ENCODE results near the gene KANSL1L.
"Not testable (repeated sequence)": the region's sequence is repeated elsewhere in the genome, so short reads cannot be mapped to it uniquely, and the experiment has no call there.

The KANSL1L gene

DNA sequence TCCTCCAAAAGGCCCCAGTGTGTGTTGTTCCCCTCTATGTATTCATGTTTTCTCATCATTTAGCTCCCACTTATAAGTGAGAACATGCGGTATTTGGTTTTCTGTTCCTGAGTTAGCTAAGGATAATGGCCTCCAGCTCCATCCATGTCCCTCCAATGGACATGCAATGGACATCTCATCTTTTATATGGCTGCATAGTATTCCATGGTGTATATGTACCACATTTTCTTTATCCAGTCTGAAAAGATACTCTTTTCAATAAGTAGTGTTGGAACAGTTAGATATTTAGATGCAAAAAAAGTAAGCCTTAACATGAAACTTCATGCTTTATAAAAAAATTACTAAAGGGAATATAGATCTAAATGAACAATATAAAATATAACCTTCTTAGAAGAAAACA is 5.9 kb upstream of the KANSL1L start:
- not testable (repeated sequence) for DNase-seq (ENCODE audit: low spot score)

DNA sequence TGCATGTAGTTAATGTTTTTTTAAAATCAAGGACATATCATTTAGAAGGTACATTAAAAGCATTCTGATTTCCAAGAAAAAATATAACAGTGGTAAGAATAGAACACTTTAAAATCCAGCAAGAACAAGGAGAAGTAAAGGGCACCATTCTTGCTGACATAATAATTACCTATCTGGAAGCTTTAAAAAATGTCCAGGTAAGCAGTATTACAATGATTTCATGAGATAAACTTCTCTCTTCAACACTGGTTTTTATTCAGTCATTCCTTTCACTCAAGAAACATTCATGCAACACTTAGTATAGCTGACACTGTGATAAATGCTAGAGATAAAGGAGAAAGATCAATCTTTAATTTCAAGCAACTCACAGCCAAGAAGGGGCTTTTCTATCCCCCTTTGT is 2.9 kb upstream of the KANSL1L start:
- no peak for DNase-seq (ENCODE audit: low spot score)

DNA sequence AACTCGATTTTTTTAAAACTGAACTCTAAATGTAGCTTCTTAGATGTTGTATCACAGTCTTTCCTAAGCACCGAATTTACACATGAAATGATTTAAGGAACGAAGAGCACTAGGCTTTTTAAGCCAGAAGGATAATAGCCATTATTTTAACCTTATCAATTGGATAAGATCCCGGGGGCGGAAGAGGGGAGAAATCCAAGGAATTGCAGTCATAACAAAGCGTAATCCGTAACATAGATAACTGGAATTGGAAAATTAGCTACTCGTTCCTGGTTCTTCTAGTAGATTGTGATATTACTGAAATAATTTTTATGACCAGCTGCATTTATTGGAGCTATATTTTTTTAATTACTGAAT is 988 bp upstream of the KANSL1L start:
- peak; percentile 9 for DNase-seq (ENCODE audit: low spot score)

DNA sequence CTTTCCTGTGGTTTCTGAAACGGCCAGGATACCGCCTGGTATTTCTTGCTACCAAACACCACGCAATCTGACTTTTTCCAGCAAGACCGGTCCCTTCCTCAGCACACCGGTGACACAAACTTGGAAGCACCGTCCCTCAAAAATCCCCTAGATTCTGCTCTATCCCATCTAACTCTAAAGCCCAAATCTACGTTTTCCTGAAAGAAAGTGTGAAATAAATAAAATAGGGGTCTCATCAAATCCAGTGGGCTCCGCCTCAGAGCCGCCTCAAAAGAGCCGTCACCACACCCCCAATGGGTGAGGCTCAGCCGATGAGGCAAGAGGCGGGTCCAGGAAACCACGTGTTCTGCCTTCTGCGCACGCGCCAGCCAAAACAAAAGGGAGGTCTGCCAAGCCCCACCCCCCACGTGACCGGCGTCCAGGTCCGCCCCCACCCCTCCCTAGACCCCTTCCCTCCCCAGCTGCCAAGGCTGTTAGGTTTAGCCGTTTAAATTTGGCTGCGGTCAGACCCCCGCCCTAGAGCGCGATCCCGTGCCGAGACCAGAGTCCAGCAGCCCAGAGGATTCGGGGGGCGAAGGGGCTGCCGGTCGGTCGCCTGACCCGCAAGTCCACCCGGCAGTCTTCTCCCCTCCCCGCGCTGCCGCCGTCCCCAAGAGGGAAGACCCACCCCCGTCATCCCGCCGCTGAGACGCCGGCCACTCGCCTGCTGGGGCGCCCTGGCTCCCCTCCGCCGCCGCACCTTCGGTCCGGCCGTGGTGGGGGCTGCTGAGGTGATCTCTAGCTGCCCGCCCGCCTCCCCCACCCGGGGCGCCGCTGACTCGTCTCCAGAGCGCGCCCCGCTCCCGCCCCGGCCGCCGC is 534 bp downstream of the KANSL1L start:
- DNase-seq (ENCODE audit: low spot score), result peak; percentile 89

DNA sequence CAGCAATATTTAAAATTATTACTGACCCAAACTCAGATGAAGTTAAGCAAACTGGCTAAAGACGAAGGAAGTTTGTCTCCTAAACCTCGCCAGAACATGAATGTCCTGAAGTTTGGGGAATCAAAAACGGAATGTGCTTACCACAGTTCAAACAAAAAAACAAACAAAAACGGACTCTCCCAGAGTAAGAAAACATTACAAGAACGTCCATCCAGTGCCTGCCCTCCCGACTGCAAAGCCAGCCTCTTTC is 1.1 kb downstream of the KANSL1L start:
- DNase-seq (ENCODE audit: low spot score), result no peak

DNA sequence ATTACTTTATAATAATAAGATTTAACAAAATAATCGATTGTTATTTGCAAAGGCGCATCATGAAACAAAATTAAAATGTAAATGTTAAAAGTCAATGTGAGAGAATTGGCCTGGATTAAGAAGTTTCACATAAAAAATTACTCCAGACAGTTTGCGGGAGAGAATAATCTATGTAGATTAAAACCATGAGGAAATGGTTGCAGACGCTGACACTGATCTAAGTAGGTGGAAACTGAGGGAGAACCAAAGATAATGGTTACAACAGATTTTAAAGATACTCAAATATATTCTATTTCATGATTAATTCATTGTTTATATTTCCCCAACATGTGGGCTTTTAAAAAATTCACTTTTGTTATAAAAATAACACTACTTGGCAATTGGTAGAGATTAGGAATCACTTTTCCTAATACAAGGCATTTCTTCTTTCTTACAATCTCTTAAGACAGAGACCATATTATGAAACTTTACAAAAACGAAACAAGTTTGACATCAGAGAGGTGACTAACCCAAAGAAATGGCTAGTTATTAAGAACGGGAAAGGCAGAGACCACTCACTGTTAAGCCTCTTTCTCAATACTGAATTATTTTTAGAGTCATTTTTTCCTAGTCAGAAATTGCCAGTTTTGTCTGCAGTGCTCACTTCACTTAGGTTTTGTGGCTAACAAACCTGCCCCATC is 1.6 kb downstream of the KANSL1L start:
- DNase-seq (ENCODE audit: low spot score), result no peak

DNA sequence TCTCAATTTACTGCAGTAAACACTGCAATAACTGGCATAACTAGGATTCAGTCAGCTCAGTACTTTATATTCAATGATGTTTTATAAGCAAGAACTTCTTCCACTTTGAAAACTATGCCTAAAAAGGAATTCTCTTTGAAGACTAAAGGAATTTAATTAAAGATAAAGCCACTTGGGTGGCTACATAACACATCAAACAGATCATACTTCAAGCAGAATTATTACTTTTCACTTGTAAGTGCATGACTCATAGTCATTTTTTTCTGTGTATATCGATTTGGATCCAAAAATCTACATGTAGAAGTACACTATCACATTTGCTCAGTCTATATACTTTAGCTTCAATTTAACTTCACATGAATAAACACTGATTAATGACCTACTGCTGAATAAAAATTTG is 4.0 kb downstream of the KANSL1L start:
- DNase-seq (ENCODE audit: low spot score), result no peak

DNA sequence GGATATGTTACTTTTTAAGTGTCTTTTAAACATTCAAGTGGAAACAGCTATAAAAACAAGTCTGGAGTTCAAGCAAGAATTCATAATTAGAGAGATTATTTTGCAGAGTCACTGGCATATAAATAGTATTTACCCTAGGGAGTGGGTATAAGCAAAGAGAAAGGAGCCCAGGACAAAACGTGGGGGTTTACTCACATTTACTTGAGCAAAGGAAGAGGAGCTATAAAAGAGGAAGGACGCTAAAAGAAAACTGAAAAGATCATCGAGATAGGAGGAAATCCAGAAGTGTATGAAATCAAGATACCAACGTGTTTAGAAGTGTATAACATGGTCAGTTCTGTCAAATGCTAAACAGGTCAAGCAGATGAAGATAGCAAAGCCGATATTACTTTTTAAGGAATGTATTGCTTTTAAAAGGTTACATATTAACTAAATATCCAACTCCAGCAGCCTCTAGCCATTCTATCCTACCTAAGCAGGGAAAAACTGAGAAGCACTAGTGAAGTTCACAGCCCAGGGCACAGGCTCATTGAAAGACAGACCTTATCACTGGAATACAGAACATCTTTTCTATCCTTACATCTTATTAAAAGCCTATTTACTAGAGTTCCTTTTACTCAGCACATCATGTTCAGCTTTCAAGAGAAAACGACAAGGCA is 8.6 kb downstream of the KANSL1L start:
- no peak for DNase-seq (ENCODE audit: low spot score)

DNA sequence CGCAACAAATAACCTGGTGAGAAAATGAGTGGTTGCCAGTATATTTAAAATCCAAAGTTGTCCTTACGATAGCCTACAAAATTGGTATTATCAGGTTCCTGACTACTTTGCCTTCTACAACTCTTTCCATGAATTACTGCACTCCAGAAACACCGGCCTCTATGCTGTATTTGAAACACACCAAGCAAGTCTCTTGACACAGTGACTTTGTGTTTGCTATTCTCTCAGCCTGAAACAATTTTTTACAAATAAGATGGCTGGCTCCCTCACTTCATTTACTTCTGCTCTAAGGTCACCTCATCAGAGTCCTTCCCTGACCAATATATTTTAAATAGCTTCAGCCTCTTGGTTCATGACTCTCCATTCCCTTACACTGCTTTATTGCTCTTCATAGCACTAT is 12.2 kb downstream of the KANSL1L start:
- no peak for DNase-seq (ENCODE audit: low spot score)

DNA sequence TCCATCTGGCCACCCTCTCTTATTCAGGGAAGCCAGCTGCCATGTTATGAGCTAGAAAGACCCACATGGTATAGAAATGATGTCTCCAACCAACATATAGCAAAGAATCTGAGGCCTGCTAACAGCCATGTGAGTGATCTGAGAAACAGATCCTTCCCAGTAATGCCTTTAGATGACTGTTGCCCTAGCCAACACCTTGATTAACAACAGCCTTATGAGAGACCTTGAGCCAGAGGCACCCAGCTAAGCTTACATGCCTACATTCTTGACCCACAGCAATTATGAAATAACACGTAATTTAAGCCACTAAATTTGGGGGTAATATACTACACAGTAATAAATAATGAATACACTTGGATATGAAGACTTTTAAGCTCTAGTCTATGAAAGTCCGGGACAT is 13.0 kb downstream of the KANSL1L start:
- no peak for DNase-seq (ENCODE audit: low spot score)

DNA sequence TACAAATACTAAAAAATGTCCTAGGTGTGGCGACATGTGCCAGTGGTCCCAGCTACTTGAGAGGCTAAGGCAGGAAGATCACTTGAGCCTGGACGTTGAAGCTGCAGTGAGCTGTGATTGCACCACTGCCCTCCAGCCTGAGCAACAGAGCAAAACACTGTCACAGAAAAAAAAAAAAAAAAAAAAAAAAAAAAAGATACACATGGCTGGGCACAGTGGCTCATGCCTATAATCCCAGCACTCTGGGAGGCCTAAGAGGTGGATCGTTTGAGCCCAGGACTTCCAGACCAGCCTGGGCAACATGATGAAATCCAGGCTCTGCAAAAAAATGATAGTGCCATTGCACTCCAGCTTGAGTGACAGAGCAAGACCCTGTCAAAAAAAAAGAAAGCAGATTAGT is 13.7 kb downstream of the KANSL1L start:
- no peak for DNase-seq (ENCODE audit: low spot score)

DNA sequence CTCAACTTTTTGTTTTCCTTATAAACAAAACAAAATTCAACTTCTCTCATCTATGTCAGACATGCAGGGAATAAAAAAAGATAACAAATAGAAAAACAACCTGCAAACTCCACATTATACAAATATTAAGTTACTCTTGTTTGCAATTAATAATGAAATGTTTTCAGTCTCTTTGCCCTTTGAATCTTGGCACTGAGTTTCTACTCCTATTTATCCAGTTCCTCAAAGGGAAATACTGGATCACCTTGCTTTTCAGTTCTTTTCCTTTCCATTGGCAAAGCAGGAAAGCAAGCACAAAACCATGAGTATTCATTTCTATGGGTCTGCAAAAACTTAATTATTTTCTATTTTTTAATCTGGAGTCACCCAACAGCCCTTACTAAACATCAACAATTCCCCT is 23.6 kb downstream of the KANSL1L start:
- no peak for DNase-seq (ENCODE audit: low spot score)

DNA sequence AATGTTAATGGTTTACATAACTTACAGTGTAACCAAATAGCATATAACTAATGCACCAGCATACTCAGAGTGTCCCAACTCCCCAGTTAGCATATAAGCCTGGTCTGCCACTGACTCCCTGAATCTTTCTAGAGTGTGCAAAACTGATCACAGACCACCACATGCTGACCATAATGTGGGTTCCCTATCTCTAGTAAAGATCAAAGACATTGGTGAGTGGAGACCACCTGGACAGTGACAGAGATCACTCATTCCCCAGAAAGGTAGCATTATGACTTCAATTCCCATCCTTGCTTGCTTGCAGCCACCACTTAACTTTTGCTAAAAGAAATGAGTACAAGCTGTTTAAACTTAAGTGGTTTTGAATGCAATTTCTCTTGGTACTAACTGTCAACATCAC is 39.0 kb downstream of the KANSL1L start:
- DNase-seq (ENCODE audit: low spot score), result no peak

DNA sequence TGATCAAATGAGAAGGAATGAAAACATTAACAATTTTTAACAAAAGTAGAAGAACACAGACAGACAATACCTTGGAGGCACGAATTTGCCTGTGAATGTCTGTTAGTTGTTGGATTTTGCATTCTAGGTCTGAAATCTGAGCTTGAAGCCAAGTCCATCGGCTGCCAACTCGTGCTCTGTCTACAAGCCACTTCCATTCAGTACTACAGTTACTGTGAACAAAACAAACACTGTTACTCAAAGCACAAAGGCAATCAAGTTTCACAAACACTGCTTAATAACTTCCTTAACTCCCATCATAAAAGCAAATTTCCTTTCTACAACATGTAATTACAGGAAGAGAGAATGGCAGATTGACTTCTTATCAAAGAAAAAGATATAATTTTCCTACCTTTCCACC is 42.2 kb downstream of the KANSL1L start:
- DNase-seq (ENCODE audit: low spot score), result no peak

DNA sequence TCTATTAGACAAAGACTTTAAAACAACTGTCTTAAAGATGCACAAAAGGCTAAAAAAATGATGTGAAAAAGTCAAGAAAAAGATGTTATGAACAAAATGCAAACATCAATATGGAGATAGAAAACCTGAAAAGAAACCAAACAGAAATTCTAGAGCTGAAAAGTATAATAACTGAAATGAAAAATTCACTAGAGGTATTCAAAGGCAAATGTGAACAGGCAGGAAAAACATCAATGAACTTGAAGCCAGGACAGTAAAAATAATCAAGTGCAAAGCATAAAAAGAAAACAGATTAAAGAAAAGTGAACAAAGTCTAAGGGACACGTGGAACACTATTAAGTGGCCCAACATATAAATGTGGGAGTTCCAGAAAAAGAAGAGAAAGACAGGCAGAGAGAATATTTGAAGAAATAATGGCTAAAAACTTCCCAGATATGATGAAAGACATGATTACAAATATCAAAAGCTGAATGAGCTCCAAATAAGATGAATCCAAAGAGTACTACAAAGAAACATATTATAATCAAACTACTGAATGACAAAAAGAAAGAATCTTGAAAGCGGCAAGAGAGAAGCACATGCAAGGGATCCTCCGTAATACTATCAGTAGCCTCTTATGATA is 57.5 kb downstream of the KANSL1L start:
- DNase-seq (ENCODE audit: low spot score), result no peak

DNA sequence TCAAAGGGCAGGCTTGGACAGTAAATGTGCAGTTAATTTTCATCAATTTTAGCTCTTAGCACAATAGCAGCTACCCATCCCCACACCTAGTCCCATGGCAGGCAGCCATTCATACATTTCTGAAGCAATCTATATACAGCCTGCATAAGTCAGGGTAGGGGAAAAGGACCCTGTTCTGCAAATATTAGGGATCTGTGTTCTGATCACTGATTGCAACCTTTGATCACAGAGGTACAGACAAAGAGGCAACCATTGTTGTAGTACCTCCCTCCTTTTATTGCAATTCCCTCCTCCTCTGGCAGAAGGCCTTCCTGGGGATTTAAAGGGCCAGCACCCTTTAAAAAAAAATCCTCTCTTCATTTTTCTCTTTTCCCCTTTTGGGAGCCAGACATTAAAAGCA is 58.3 kb downstream of the KANSL1L start:
- no peak for DNase-seq (ENCODE audit: low spot score)

DNA sequence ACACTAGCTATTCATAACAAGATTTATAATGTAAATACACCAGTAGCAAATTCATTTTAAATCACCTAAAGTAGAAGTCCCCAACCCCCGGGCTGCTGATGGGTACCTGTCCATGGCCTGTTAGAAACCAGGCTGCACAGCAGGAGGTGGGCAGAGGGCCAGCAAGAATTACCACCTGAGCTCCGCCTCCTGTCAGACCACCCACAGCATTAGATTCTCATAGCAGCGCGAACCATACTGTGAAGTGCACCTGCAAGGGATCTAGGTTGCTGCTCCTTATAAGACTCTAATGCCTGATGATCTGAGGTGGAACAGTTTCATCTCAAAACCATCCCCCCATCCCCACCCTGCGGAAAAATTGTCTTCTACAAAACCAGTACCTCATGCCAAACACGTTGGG is 71.3 kb downstream of the KANSL1L start:
- no peak for DNase-seq (ENCODE audit: low spot score)

DNA sequence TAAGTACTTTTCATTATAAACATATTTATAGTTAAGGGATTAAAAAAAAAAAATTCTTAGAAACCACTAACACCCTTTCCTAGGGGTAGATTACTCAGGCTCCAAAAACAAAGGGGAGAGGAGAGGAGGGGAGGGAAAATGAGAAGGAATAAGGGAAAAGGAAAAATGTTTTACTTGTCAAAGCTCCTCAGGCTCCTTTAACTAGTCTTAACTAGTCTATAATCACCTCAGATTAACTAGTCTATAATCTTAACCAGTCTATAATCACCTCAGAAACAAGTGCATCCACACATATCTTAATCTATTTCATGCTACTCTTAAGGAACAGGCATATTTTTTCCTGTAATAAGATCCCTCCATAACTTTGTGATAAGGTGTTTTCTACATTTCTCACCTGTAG is 76.4 kb downstream of the KANSL1L start:
- DNase-seq (ENCODE audit: low spot score), result no peak

DNA sequence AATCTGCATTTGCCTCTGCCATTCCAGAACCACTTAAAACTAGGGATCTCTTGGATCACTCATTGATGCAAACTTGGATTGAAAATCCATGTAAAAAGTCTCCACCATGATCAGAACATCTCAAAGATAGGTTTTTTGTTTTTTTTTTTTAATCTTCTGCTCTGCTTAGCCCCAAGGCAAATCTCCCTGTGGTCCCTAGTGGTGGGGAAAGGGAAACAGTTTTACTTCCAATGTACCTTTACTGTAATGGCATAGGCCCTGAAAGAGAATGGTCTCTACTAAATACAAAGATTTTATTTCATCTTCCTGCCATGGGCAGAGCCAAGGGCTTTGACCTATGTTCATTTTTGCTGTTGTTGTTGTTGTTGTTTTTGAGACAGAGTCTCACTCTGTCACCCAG is 78.4 kb downstream of the KANSL1L start:
- no peak for DNase-seq (ENCODE audit: low spot score)

DNA sequence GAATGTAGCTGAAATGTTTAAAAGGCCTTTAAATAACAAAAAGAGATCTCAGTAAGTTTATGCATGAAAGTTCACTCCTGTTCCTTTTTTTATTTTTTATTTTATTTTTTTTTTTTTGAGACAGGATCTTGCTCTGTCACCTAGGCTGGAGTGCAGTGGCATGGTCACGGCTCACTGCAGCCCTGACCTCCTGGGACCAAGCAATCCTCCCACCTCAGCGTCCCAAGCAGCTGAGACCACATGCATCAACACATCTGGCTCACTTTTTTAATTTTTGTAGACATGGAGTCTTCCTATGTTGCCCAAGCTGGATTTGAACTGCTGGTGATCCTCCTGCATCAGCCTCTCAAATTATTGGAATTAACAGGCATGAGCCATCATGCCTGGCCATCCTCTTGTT is 84.3 kb downstream of the KANSL1L start:
- DNase-seq (ENCODE audit: low spot score), result no peak

DNA sequence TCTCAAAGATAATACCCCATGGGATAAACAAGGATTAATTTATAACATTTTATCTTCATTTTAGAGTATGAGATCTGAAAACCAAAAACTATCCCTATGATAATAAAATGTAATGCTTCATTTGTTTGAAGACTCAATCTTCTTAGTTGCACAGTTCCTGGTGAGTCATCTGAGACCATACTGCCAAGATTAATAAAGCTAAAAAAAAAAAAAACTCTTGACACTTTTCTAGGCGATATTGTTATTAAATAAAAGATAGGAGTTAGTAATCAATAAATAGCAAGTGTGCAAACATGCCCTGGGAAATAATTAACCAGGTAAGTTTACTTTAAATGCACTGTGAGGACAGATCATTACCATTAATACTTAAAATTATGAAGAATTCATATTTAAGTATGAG is 84.9 kb downstream of the KANSL1L start:
- DNase-seq (ENCODE audit: low spot score), result no peak

DNA sequence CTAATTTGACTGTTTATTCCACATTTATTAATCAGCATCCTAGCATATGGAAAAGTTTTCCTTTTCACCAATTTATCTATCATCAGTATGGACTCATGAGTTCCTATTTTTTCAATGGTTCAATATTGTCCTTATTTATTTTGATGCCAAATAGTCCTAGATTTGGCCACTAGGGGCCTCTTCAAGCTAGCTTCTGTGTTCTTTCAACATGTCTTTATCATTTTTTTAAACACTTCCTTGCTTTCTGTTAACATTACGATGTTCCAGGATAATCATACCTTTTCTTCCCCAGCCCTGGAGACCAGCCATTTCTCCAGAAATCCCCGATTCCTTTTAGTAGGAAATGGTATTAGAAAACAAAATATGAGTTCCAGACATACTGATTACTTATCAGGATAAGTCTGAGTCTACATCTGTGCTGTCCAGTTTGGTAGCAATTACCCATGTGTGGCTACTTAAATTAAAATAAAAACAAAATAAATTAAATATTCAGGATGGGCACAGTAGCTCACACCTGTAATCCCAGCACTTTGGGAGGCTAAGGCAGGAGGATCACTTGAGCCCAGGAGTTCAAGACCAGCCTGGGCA is 98.2 kb downstream of the KANSL1L start:
- peak; percentile 29 for DNase-seq (ENCODE audit: low spot score)

DNA sequence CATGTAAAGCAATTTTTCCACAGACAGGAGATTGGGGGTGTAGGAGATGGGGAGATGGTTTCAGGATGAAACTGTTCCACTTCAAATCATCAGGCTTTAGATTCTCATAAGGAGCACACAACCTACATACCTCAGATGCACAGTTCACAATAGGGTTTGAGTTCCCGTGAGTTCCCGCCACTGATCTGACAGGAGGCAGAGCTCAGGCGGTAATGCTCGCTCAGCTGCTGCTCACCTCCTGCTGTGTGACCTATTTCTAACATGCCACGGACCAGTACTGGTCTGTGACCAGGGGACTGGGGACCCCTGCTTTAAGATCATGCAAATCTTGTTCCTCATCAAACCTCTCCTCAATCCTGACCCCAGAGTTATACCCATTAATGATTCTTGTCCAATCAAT is 98.7 kb downstream of the KANSL1L start:
- DNase-seq (ENCODE audit: low spot score), result no peak

All from D341Med (cell line).